Activated CD4-positive, CD25-positive, alpha-beta regulatory T cell treated with anti-CD3 and anti-CD28 coated beads, Interleukin-2, amount 50 U/mL, for 72 hours (primary cell): ENCODE data around the gene NTS.

ENCODE experiments used
- DNase-seq: peaks from one replicate; pipeline ENCODE4 v3.0.0; 2021

Gene NTS

GRCh38 chr12:85874031-85874461 is at the start of gene NTS:
Gene NTS, plus strand, starts transcription at chr12:85874295. Its CDS starts 109 bp downstream, at chr12:85874404.
- DNase-seq, result no peak

GRCh38 chr12:85825746-85826145 is 48.3 kb upstream of the NTS start:
- no peak for DNase-seq

GRCh38 chr12:85828576-85828975 is 45.5 kb upstream of the NTS start:
- DNase-seq, result no peak

GRCh38 chr12:85829391-85829790 is 44.7 kb upstream of the NTS start:
- DNase-seq, result no peak

GRCh38 chr12:85831327-85831990 is 42.6 kb upstream of the NTS start:
- no peak for DNase-seq

- no peak for DNase-seq
These were observed 40.5 kb upstream of the NTS start for GRCh38 chr12:85833579-85833978.

GRCh38 chr12:85834378-85834777 is 39.7 kb upstream of the NTS start:
- DNase-seq, result no peak

GRCh38 chr12:85835426-85836196 is 38.5 kb upstream of the NTS start:
- DNase-seq, result no peak

- no peak for DNase-seq
These were observed 37.7 kb upstream of the NTS start, which contains the start of gene RASSF9 for GRCh38 chr12:85836197-85837090. Gene RASSF9, minus strand, starts transcription at chr12:85836409. Its CDS starts 208 bp downstream, at chr12:85836201.

- no peak for DNase-seq
These were observed 30.3 kb upstream of the NTS start for GRCh38 chr12:85843606-85844310.

GRCh38 chr12:85849344-85849743 is 24.8 kb upstream of the NTS start:
- DNase-seq, result no peak

GRCh38 chr12:85855305-85855704 is 18.8 kb upstream of the NTS start:
- DNase-seq, result no peak

GRCh38 chr12:85856966-85857365 is 17.1 kb upstream of the NTS start:
- DNase-seq, result no peak

- no peak for DNase-seq
These were observed 8.2 kb upstream of the NTS start for GRCh38 chr12:85865890-85866289.

GRCh38 chr12:85866986-85867776 is 6.9 kb upstream of the NTS start:
- DNase-seq, result no peak

- no peak for DNase-seq
These were observed 1.5 kb upstream of the NTS start for GRCh38 chr12:85872497-85873091.

GRCh38 chr12:85877459-85877858 is 3.4 kb downstream of the NTS start:
- no peak for DNase-seq

GRCh38 chr12:85883763-85884162 is 9.7 kb downstream of the NTS start:
- no peak for DNase-seq

- no peak for DNase-seq
These were observed 20.6 kb downstream of the NTS start for GRCh38 chr12:85894653-85895052.

GRCh38 chr12:85920324-85920947 is 46.3 kb downstream of the NTS start:
- no peak for DNase-seq

- DNase-seq, result no peak
These were observed 49.8 kb downstream of the NTS start for GRCh38 chr12:85923767-85924331.
